HEK293 (cell line): ENCODE data around the gene CCDC24.

Experiments
- CTCF ChIA-PET: fragments of 350-600 bp; formaldehyde crosslinking; extraction: SDS; loops from one replicate; lab custom pipeline; 2021; ENCODE audit warnings: antibody characterized with exemption; lab: Yijun Ruan, JAX
- POLR2A ChIA-PET: fragments of 300-600 bp; formaldehyde crosslinking; extraction: SDS; loops from one replicate; lab custom pipeline; 2020; ENCODE audit warnings: antibody characterized with exemption, inconsistent platforms; lab: Yijun Ruan, JAX
- H3K27ac ChIP-seq: fragments of 200-500 bp; sonication (Bioruptor generic); 2 replicates; pipeline ENCODE4 v1.5.1; 2014; ENCODE audit warnings: low read depth, low read length, control low read depth, inconsistent platforms; ENCODE audit errors: extremely low read depth
- H3K36me3 ChIP-seq, 2 experiments: fragments of 200-500 bp in 1 of 2; sonication (Bioruptor generic) in 1 of 2; 1 replicate in 1 of 2; 2 replicates in 1 of 2; pipeline ENCODE4 v1.5.1; 2014 to 2017; ENCODE audit warnings: inconsistent platforms in 2 of 2, low read length in 2 of 2; ENCODE audit not compliant: control insufficient read depth in 2 of 2, insufficient read depth in 1 of 2
- H3K4me1 ChIP-seq: fragments of 200-500 bp; sonication (Bioruptor generic); 2 replicates; pipeline ENCODE4 v1.5.1; 2014; ENCODE audit warnings: mild to moderate bottlenecking, low read length, inconsistent platforms; ENCODE audit not compliant: control insufficient read depth, insufficient read depth
- H3K4me3 ChIP-seq: 2 replicates; pipeline ENCODE4 v1.5.1; 2011; ENCODE audit warnings: low read depth, mild to moderate bottlenecking, control low read depth, low read length, moderate library complexity
- H3K9me3 ChIP-seq: fragments of 200-500 bp; sonication (Bioruptor generic); 2 replicates; pipeline ENCODE4 v1.5.1; 2014; ENCODE audit warnings: low read depth, low read length, inconsistent platforms; ENCODE audit not compliant: control insufficient read depth, insufficient read depth
- GLIS2 ChIP-seq: fragments of 450-650 bp; formaldehyde crosslinking; IDR thresholded peaks from 2 replicates; pipeline ENCODE4 v1.5.1; 2016; ENCODE audit warnings: missing biosample characterization, missing genetic modification characterization
- HOXA7 ChIP-seq: sonication (generic); formaldehyde crosslinking; IDR thresholded peaks from 2 replicates; pipeline ENCODE4 v1.8.1; 2022; ENCODE audit warnings: missing genetic modification reagents, borderline replicate concordance
- KLF16 ChIP-seq: fragments of 450-650 bp; formaldehyde crosslinking; IDR thresholded peaks from 2 replicates; pipeline ENCODE4 v1.5.1; 2017; ENCODE audit warnings: missing biosample characterization, missing genetic modification characterization
- MYNN ChIP-seq: fragments of 450-650 bp; formaldehyde crosslinking; IDR thresholded peaks from 2 replicates; pipeline ENCODE4 v1.5.1; 2016; ENCODE audit warnings: missing biosample characterization, missing genetic modification characterization, borderline replicate concordance
- SCRT2 ChIP-seq: fragments of 450-650 bp; formaldehyde crosslinking; IDR thresholded peaks from 2 replicates; pipeline ENCODE4 v1.5.1; 2016; ENCODE audit warnings: missing biosample characterization, missing genetic modification characterization
- SETDB1 ChIP-seq: IDR thresholded peaks from one replicate; pipeline ENCODE4 v1.6.1; 2017; ENCODE audit warnings: mild to moderate bottlenecking, low read length, moderate library complexity, mixed read lengths; ENCODE audit not compliant: insufficient read length
- ZEB2 ChIP-seq: fragments of 450-650 bp; formaldehyde crosslinking; IDR thresholded peaks from 2 replicates; pipeline ENCODE4 v1.5.1; 2016; ENCODE audit warnings: missing biosample characterization, missing genetic modification characterization
- ZFP69B ChIP-seq: fragments of 450-650 bp; formaldehyde crosslinking; IDR thresholded peaks from 2 replicates; pipeline ENCODE4 v1.5.1; 2016; ENCODE audit warnings: missing biosample characterization, missing genetic modification characterization
- ZNF10 ChIP-seq: fragments of 450-650 bp; formaldehyde crosslinking; IDR thresholded peaks from 2 replicates; pipeline ENCODE4 v1.5.1; 2017; ENCODE audit warnings: missing biosample characterization, missing genetic modification characterization
- ZNF114 ChIP-seq: fragments of 450-650 bp; formaldehyde crosslinking; IDR thresholded peaks from 2 replicates; pipeline ENCODE4 v1.5.0; 2017; ENCODE audit warnings: missing biosample characterization, missing genetic modification characterization
- ZNF121 ChIP-seq: fragments of 450-650 bp; formaldehyde crosslinking; IDR thresholded peaks from 2 replicates; pipeline ENCODE4 v1.5.1; 2016; ENCODE audit warnings: missing biosample characterization, missing genetic modification characterization
- ZNF133 ChIP-seq: fragments of 450-650 bp; formaldehyde crosslinking; IDR thresholded peaks from 2 replicates; pipeline ENCODE4 v1.5.1; 2016; ENCODE audit warnings: missing biosample characterization, missing genetic modification characterization
- ZNF140 ChIP-seq: fragments of 450-650 bp; formaldehyde crosslinking; IDR thresholded peaks from 2 replicates; pipeline ENCODE4 v1.5.1; 2016; ENCODE audit warnings: missing biosample characterization, missing genetic modification characterization
- ZNF16 ChIP-seq: fragments of 450-650 bp; formaldehyde crosslinking; IDR thresholded peaks from 2 replicates; pipeline ENCODE4 v1.5.1; 2016; ENCODE audit warnings: low read depth, missing biosample characterization, missing genetic modification characterization
- ZNF248 ChIP-seq: fragments of 450-650 bp; formaldehyde crosslinking; IDR thresholded peaks from 2 replicates; pipeline ENCODE4 v1.5.1; 2017; ENCODE audit warnings: missing biosample characterization, missing genetic modification characterization
- ZNF37A ChIP-seq: fragments of 450-650 bp; IDR thresholded peaks from 2 replicates; pipeline ENCODE4 v1.5.1; 2018; ENCODE audit warnings: missing biosample characterization, missing genetic modification characterization
- ZNF416 ChIP-seq: fragments of 450-650 bp; formaldehyde crosslinking; IDR thresholded peaks from 2 replicates; pipeline ENCODE4 v1.5.1; 2016; ENCODE audit warnings: missing biosample characterization, missing genetic modification characterization
- ZNF571 ChIP-seq: fragments of 450-650 bp; formaldehyde crosslinking; IDR thresholded peaks from 2 replicates; pipeline ENCODE4 v1.5.0; 2017; ENCODE audit warnings: missing biosample characterization, missing genetic modification characterization
- ZNF660 ChIP-seq: fragments of 450-650 bp; IDR thresholded peaks from 2 replicates; pipeline ENCODE4 v1.5.1; 2018; ENCODE audit warnings: missing biosample characterization, mild to moderate bottlenecking, missing genetic modification characterization
- ZNF837 ChIP-seq: fragments of 450-650 bp; formaldehyde crosslinking; IDR thresholded peaks from 2 replicates; pipeline ENCODE4 v1.5.1; 2016; ENCODE audit warnings: missing biosample characterization, missing genetic modification characterization
- TF ChIP-seq, protein P1 (sequence below): fragments of 450-650 bp; formaldehyde crosslinking; IDR thresholded peaks from 2 replicates; pipeline ENCODE4 v1.5.1; 2016; ENCODE audit warnings: missing biosample characterization, missing genetic modification characterization
- TF ChIP-seq, protein P2 (sequence below): fragments of 450-650 bp; formaldehyde crosslinking; IDR thresholded peaks from 2 replicates; pipeline ENCODE4 v1.5.1; 2016; ENCODE audit warnings: missing biosample characterization, missing genetic modification characterization
- TF ChIP-seq, protein P3 (sequence below): fragments of 450-650 bp; formaldehyde crosslinking; optimal IDR thresholded peaks from 2 replicates; pipeline ENCODE3; 2016; ENCODE audit warnings: missing biosample characterization, mild to moderate bottlenecking, missing genetic modification characterization
- TF ChIP-seq, protein P4 (sequence below): fragments of 450-650 bp; formaldehyde crosslinking; IDR thresholded peaks from 2 replicates; pipeline ENCODE4 v1.5.1; 2016; ENCODE audit warnings: missing biosample characterization, missing genetic modification characterization
- TF ChIP-seq, protein P5 (sequence below): fragments of 450-650 bp; formaldehyde crosslinking; IDR thresholded peaks from 2 replicates; pipeline ENCODE4 v1.5.1; 2016; ENCODE audit warnings: missing biosample characterization, missing genetic modification characterization

CCDC24 gene

DNA sequence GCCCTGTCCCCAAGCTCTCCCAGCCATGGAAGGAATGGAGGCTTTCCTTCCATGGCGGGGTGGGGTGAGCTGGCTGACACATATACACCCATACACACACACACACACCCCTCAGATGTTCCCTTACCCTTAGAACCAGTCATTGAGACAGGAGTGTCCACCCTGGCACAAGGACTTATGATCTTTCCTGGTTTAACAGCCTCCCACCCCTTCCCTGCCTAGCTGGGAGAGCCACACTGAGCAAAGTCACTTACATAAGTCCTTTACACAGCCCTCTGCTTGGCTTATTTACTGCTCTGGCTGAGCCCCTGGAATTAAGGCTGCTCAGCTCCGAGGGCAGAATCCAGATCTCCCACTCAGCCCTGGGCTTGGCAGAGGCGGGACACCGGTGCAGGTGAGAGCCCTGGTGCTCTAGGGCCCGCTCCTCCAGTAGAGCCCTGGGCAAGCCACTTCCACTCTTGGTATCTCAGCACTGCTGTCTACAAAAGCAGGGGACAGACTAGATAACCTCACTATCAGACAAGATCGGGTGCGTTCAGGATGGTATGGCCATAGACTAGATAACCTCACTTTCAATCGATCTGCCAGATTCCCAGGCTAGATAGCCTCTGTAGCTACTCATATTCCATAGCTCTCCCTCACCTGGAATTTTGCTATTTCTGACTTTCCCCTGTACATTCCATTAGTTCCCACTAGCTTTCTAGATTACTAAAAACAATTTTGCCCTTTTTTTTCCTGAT, 23.1 kb downstream of the CCDC24 start (continued):
- TF ChIP-seq, protein P1, sequence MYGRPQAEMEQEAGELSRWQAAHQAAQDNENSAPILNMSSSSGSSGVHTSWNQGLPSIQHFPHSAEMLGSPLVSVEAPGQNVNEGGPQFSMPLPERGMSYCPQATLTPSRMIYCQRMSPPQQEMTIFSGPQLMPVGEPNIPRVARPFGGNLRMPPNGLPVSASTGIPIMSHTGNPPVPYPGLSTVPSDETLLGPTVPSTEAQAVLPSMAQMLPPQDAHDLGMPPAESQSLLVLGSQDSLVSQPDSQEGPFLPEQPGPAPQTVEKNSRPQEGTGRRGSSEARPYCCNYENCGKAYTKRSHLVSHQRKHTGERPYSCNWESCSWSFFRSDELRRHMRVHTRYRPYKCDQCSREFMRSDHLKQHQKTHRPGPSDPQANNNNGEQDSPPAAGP: 0 out of 2 replicates have a peak, but pooled peaks have one; percentile 25
- TF ChIP-seq ZNF140 (tag by site-specific recombination) (no peak), GLIS2 (tag by site-specific recombination) (no peak), SCRT2 (tag by site-specific recombination) (no peak), ZNF114 (tag by site-specific recombination) (no peak), ZNF660 (no peak)
- TF ChIP-seq, protein P2, sequence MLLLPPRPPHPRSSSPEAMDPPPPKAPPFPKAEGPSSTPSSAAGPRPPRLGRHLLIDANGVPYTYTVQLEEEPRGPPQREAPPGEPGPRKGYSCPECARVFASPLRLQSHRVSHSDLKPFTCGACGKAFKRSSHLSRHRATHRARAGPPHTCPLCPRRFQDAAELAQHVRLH: no peak

DNA sequence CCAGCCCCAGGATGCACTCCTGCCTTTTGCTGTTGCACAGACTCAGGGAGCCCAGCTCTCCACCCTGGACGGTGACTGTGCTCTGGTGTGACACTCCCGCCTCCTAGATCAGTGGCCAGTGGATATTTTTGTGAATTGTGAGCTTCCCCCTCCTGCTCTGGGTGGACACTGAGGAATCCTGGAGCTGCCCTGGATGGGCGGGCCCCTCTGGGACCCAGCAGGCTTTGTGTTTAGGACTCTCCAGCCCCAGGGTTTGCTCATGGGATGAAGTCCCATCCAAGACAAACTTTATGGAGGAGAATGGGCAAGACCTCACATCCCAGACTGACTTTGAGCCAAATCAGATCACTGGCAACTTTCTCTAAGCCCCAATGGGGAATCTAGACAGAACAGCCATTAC, 23.8 kb downstream of the CCDC24 start:
- Histone ChIP-seq H3K27ac (no peak overlapping the region), H3K4me3 (no peak overlapping the region), H3K36me3 (no peaks in the 10 kb centered on the region)
- POLR2A ChIA-PET: no interaction called here
- TF ChIP-seq, protein P3, sequence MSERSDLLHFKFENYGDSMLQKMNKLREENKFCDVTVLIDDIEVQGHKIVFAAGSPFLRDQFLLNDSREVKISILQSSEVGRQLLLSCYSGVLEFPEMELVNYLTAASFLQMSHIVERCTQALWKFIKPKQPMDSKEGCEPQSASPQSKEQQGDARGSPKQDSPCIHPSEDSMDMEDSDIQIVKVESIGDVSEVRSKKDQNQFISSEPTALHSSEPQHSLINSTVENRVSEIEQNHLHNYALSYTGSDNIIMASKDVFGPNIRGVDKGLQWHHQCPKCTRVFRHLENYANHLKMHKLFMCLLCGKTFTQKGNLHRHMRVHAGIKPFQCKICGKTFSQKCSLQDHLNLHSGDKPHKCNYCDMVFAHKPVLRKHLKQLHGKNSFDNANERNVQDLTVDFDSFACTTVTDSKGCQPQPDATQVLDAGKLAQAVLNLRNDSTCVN (tag by site-specific recombination): no peak
- no peak for TF ChIP-seq ZNF416
- TF ChIP-seq, protein P4, sequence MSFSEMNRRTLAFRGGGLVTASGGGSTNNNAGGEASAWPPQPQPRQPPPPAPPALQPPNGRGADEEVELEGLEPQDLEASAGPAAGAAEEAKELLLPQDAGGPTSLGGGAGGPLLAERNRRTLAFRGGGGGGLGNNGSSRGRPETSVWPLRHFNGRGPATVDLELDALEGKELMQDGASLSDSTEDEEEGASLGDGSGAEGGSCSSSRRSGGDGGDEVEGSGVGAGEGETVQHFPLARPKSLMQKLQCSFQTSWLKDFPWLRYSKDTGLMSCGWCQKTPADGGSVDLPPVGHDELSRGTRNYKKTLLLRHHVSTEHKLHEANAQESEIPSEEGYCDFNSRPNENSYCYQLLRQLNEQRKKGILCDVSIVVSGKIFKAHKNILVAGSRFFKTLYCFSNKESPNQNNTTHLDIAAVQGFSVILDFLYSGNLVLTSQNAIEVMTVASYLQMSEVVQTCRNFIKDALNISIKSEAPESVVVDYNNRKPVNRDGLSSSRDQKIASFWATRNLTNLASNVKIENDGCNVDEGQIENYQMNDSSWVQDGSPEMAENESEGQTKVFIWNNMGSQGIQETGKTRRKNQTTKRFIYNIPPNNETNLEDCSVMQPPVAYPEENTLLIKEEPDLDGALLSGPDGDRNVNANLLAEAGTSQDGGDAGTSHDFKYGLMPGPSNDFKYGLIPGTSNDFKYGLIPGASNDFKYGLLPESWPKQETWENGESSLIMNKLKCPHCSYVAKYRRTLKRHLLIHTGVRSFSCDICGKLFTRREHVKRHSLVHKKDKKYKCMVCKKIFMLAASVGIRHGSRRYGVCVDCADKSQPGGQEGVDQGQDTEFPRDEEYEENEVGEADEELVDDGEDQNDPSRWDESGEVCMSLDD (tag by site-specific recombination): no peak
- TF ChIP-seq, all 188 proteins: peak for 0
- Histone ChIP-seq H3K4me1 (no peaks in the 10 kb centered on the region), H3K9me3 (no peaks in the 10 kb centered on the region)
- CTCF ChIA-PET: interaction anchor here (0.7 to 3.4 kb wide), 5 partner anchors 9 to 485 kb away, joined by 3 to 20 read pairs (median 6); no protein-coding TSS in a partner anchor

DNA sequence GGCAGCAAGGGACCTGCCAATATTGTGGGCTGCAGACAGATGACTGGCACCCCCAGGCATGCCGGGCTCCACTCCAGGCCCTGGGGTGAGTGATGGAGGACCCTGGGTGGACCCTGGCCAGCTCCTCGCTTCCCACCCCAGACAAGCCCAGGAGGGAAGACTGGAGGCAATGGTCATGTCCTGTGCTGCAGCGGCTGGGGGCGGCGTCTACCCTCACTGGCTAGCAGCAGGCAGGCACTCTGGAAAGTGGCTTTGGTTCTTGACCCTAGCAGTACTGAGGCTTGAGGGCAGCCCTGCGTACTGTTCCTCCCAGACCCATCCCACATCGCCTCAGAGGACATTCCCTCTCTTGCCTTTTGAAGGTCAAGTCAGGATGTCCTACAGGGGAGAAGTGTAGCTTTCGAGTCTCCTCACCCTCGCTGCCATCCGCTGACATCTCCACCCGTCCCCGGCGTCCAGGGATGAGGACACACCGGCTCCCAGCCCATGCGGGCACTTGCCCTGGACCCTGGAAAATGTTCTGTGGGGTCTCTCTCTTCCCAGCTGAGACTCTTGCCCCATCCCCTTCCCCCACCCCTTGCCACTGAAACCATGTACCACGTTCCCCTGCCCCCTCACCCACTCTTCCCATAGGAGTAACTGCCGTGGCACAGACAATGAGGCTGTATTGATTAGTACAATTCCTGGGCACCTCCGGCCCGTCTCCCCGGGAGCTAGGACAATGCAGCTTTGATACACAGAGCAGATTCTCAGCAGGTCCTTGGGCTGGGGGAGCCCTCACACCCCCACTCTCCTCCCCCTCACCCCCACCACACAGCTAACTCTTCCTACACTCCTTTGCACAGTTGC, 24.9 kb downstream of the CCDC24 start:
- Histone ChIP-seq H3K36me3 (no peaks in the 10 kb centered on the region), H3K4me1 (no peaks in the 10 kb centered on the region), H3K27ac (no peak overlapping the region), H3K4me3 (no peak overlapping the region), H3K9me3 (no peaks in the 10 kb centered on the region)
- POLR2A ChIA-PET: no interaction called here
- CTCF ChIA-PET: interaction anchor here (0.6 to 2.0 kb wide), 3 partner anchors 12 to 30 kb away, joined by 3 to 6 read pairs (median 4); no protein-coding TSS in a partner anchor
- TF ChIP-seq ZNF248: no peak
- TF ChIP-seq MYNN (tag by site-specific recombination): no peak
- TF ChIP-seq ZNF837: no peak
- no peak for TF ChIP-seq ZNF37A (tag by site-specific recombination)
- no peak for TF ChIP-seq SETDB1
- no peak for TF ChIP-seq ZNF571 (tag by site-specific recombination)
- TF ChIP-seq KLF16 (tag by site-specific recombination): no peak
- TF ChIP-seq ZNF121 (tag by site-specific recombination): no peak
- TF ChIP-seq ZNF16: no peak
- no peak for TF ChIP-seq HOXA7 (CRISPR knock-in tag)
- TF ChIP-seq ZFP69B (tag by site-specific recombination): no peak
- TF ChIP-seq, protein P5, sequence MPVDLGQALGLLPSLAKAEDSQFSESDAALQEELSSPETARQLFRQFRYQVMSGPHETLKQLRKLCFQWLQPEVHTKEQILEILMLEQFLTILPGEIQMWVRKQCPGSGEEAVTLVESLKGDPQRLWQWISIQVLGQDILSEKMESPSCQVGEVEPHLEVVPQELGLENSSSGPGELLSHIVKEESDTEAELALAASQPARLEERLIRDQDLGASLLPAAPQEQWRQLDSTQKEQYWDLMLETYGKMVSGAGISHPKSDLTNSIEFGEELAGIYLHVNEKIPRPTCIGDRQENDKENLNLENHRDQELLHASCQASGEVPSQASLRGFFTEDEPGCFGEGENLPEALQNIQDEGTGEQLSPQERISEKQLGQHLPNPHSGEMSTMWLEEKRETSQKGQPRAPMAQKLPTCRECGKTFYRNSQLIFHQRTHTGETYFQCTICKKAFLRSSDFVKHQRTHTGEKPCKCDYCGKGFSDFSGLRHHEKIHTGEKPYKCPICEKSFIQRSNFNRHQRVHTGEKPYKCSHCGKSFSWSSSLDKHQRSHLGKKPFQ (tag by site-specific recombination): no peak
- no peak for TF ChIP-seq ZEB2 (tag by site-specific recombination)
- no peak for TF ChIP-seq ZNF114 (tag by site-specific recombination)
- no peak for TF ChIP-seq ZNF133 (tag by site-specific recombination)
- no peak for TF ChIP-seq ZNF10 (tag by site-specific recombination)
